Measurements from ENCODE around the gene SEMA3G.

The SEMA3G gene

GRCh38 chr3:52420388-52420787 lies 24.5 kb downstream of the SEMA3G start:
- DNase-seq (ENCODE audit: low read depth in 2 of 2), result no peak

GRCh38 chr3:52415800-52416199 lies 29.1 kb downstream of the SEMA3G start:
- no peak for DNase-seq (ENCODE audit: low read depth in 2 of 2)

GRCh38 chr3:52408466-52408865 lies 36.4 kb downstream of the SEMA3G start:
- DNase-seq (ENCODE audit: low read depth in 2 of 2), result no peak

- no peak for DNase-seq (ENCODE audit: low read depth in 2 of 2)
These were observed 37.1 kb downstream of the SEMA3G start for GRCh38 chr3:52407779-52408178.

GRCh38 chr3:52406791-52407510 lies 38.0 kb downstream of the SEMA3G start:
- DNase-seq (ENCODE audit: low read depth in 2 of 2), result no peak

GRCh38 chr3:52406231-52406661 lies 38.7 kb downstream of the SEMA3G start:
- DNase-seq (ENCODE audit: low read depth in 2 of 2), result no peak

GRCh38 chr3:52405601-52406110 lies 39.2 kb downstream of the SEMA3G start:
- DNase-seq (ENCODE audit: low read depth in 2 of 2), result no peak

- no peak for DNase-seq (ENCODE audit: low read depth in 2 of 2)
These were observed 39.8 kb downstream of the SEMA3G start for GRCh38 chr3:52405066-52405465.

- DNase-seq (ENCODE audit: low read depth in 2 of 2), result no peak
These were observed 40.5 kb downstream of the SEMA3G start for GRCh38 chr3:52404391-52404790.

GRCh38 chr3:52403955-52404354 lies 40.9 kb downstream of the SEMA3G start:
- no peak for DNase-seq (ENCODE audit: low read depth in 2 of 2)

GRCh38 chr3:52403271-52403841 lies 41.5 kb downstream of the SEMA3G start:
- DNase-seq (ENCODE audit: low read depth in 2 of 2), result no peak

- no peak for DNase-seq (ENCODE audit: low read depth in 2 of 2)
These were observed 42.1 kb downstream of the SEMA3G start for GRCh38 chr3:52402706-52403270.

- no peak for DNase-seq (ENCODE audit: low read depth in 2 of 2)
These were observed 42.8 kb downstream of the SEMA3G start for GRCh38 chr3:52402101-52402521.

- no peak for DNase-seq (ENCODE audit: low read depth in 2 of 2)
These were observed 43.4 kb downstream of the SEMA3G start for GRCh38 chr3:52401551-52401950.

- no peak for DNase-seq (ENCODE audit: low read depth in 2 of 2)
These were observed 43.9 kb downstream of the SEMA3G start for GRCh38 chr3:52401021-52401420.

- no peak for DNase-seq (ENCODE audit: low read depth in 2 of 2)
These were observed 44.6 kb downstream of the SEMA3G start for GRCh38 chr3:52400275-52400793.

GRCh38 chr3:52399593-52399992 lies 45.3 kb downstream of the SEMA3G start:
- DNase-seq (ENCODE audit: low read depth in 2 of 2), result no peak

- DNase-seq (ENCODE audit: low read depth in 2 of 2), result no peak
These were observed 45.8 kb downstream of the SEMA3G start for GRCh38 chr3:52399131-52399530.

- no peak for DNase-seq (ENCODE audit: low read depth in 2 of 2)
These were observed 46.2 kb downstream of the SEMA3G start for GRCh38 chr3:52398670-52399081.

- no peak for DNase-seq (ENCODE audit: low read depth in 2 of 2)
These were observed 47.1 kb downstream of the SEMA3G start for GRCh38 chr3:52397676-52398399.

- no peak for DNase-seq (ENCODE audit: low read depth in 2 of 2)
These were observed 47.9 kb downstream of the SEMA3G start for GRCh38 chr3:52396907-52397591.
